ENCODE data around the gene CDC42BPA.

The CDC42BPA gene

DNA sequence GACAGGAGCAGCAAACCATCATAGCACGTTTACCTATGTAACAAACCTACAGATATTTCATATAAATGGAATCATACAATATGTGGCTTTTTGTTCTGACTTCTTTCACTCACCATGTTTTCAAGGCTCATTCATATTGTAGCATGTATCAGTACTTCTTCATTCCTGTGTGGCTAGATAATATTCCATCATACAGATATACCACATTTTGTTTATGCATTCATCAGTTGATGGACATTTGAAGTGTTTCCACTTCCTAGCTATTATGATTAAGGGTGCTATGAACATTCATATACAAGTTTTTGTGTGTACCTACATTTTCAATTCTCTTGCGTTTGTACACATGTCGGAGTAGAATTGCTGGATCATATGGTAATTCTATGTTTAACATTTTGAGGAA lies 90.1 kb downstream of the CDC42BPA start:
- Histone ChIP-seq H3K27me3 (no peaks in the 10 kb centered on the region), H3K27ac (no peak overlapping the region), H3K36me3 (no peaks in the 10 kb centered on the region), H3K4me3 (ENCODE audit: low read depth in 1 of 2, low read length in 1 of 2) (no peak overlapping the region), H3K4me1 (ENCODE audit: control insufficient read depth in 1 of 2, insufficient read depth in 1 of 2, low read depth in 1 of 2, low read length in 1 of 2) (no peaks in the 10 kb centered on the region), H3K9me3 (no peaks in the 10 kb centered on the region)
- TF ChIP-seq, protein P1, sequence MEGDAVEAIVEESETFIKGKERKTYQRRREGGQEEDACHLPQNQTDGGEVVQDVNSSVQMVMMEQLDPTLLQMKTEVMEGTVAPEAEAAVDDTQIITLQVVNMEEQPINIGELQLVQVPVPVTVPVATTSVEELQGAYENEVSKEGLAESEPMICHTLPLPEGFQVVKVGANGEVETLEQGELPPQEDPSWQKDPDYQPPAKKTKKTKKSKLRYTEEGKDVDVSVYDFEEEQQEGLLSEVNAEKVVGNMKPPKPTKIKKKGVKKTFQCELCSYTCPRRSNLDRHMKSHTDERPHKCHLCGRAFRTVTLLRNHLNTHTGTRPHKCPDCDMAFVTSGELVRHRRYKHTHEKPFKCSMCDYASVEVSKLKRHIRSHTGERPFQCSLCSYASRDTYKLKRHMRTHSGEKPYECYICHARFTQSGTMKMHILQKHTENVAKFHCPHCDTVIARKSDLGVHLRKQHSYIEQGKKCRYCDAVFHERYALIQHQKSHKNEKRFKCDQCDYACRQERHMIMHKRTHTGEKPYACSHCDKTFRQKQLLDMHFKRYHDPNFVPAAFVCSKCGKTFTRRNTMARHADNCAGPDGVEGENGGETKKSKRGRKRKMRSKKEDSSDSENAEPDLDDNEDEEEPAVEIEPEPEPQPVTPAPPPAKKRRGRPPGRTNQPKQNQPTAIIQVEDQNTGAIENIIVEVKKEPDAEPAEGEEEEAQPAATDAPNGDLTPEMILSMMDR (IDR thresholded peaks at IDR 0.05), result no peak

DNA sequence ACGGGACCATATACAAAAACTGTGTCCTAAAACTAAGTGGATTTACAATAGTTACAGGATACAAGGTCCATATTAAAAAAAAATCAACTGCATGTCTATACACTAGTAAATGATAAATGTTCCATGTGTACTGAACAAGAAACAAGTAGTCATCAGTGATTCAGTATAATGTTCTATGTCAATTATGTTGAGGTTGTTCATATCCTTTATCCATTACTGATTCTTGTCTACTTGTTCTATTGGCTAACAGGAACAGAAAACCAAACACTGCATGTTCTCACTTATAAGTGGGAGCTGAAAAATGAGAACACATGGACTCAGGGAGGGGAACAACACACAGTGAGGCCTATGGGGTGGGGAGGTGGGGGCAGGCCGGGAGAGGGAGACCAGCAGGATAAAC lies 90.5 kb downstream of the CDC42BPA start:
- no peaks in the 10 kb centered on the region for H3K4me1 ChIP-seq (ENCODE audit: control insufficient read depth in 1 of 2, insufficient read depth in 1 of 2, low read depth in 1 of 2, low read length in 1 of 2)
- H3K4me3 ChIP-seq (ENCODE audit: low read depth in 1 of 2, low read length in 1 of 2), result no peak overlapping the region
- H3K9me3 ChIP-seq, result no peaks in the 10 kb centered on the region
- TF ChIP-seq, protein P1 (IDR thresholded peaks at IDR 0.05), result no peak
- H3K36me3 ChIP-seq, result no peaks in the 10 kb centered on the region
- H3K27ac ChIP-seq, result no peak overlapping the region
- H3K27me3 ChIP-seq, result no peaks in the 10 kb centered on the region

DNA sequence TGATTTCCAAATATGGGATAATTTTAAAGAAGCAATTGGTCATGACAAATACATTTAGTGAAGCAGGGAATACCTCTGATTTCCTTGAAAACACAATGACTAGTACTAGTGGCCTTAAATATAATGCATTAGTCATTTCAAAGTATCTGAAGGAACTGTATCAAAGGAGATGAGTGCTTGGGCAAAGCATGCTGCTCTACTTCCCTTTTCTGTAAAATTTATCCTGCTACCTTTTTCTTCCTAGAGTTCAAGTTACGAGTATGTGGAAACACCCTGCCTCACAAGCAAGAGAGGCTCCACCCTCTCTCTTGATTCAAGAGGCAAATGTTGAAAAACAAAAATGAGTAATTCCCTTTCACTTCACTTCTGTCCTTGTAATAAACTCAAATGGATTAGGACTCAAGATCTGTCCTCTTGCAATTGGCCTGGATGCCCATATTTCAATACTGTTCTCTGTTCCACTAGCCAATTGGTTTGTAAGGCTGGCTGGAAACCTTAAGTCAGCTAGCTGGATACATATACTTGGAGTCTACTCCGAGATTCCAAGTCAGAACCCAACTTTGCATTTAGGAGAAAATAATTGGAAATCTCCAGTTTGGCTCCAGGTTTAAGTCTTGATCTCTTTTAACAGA lies 92.5 kb downstream of the CDC42BPA start:
- Histone ChIP-seq H3K27me3 (no peaks in the 10 kb centered on the region), H3K9me3 (no peaks in the 10 kb centered on the region), H3K4me3 (ENCODE audit: low read depth in 1 of 2, low read length in 1 of 2) (no peak overlapping the region), H3K27ac (no peak overlapping the region), H3K36me3 (no peaks in the 10 kb centered on the region), H3K4me1 (ENCODE audit: control insufficient read depth in 1 of 2, insufficient read depth in 1 of 2, low read depth in 1 of 2, low read length in 1 of 2) (no peaks in the 10 kb centered on the region)
- TF ChIP-seq, protein P1 (IDR thresholded peaks at IDR 0.05), result no peak

DNA sequence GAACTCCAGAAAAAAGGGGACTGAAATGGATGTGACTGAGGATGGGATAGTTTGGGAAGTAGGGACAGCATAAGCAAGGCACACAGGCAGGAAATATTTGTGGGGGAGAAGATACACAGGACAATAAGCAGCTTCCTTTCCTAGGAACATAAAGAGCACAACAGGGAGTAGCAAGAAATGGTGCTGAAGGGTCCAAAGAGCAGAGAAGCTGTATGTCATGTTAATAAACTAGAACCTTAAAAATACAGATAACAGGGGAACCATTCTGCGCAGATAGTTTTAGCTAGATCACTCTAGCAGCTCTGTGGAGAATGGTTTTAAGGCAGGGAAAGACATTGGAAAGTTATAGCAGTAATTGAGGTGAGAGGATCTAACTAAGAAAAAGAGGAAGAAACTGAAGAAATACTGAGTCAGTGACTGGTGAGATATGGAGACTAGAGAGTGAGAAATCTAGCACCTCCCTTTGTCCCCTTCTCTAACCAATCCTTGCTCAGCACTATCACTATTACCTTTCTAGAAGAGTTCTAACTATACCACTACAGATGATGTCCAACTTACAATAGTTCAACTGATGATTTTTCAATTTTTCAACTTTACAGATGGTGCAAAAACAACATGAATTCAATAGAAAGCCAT lies 95.0 kb downstream of the CDC42BPA start:
- no peaks in the 10 kb centered on the region for H3K27me3 ChIP-seq
- H3K4me3 ChIP-seq (ENCODE audit: low read depth in 1 of 2, low read length in 1 of 2), result no peak overlapping the region
- no peaks in the 10 kb centered on the region for H3K4me1 ChIP-seq (ENCODE audit: control insufficient read depth in 1 of 2, insufficient read depth in 1 of 2, low read depth in 1 of 2, low read length in 1 of 2)
- TF ChIP-seq, protein P1 (IDR thresholded peaks at IDR 0.05), result no peak
- H3K9me3 ChIP-seq, result no peaks in the 10 kb centered on the region
- H3K27ac ChIP-seq, result no peak overlapping the region
- no peaks in the 10 kb centered on the region for H3K36me3 ChIP-seq

DNA sequence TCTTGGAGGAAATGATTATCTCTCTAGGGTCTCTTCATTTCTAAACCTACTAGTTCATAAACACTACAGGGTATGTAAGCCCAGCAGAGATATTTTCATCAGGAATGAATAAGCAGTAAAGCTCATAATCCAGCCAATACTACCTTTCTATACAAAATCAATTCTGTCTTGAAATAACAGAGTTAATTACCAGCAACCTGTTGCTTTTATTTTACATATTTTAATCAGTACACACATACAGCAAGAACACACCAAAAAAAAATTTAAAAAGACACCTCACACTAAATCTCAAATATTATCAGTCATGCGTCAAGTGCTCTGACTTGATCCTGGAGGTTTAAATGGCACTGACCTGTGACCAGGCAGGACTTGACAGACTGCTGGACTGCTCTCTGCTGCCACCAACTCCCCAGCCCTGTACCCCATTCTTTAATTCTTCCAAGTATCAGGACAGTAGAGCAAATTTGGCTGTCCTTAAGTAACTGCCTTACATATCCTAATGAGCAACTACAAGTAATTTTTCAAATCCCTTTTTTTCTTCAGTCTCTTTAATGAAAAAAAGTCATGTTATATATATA lies 98.5 kb downstream of the CDC42BPA start:
- Histone ChIP-seq H3K4me1 (ENCODE audit: control insufficient read depth in 1 of 2, insufficient read depth in 1 of 2, low read depth in 1 of 2, low read length in 1 of 2) (no peaks in the 10 kb centered on the region), H3K4me3 (ENCODE audit: low read depth in 1 of 2, low read length in 1 of 2) (no peak overlapping the region), H3K9me3 (no peaks in the 10 kb centered on the region), H3K27ac (no peak overlapping the region), H3K36me3 (no peaks in the 10 kb centered on the region), H3K27me3 (no peaks in the 10 kb centered on the region)
- TF ChIP-seq, protein P1 (IDR thresholded peaks at IDR 0.05), result no peak
